Measurements from ENCODE around the gene TNFSF10.

The TNFSF10 gene

GRCh38 chr3:172559020-172559419 is 35.8 kb upstream of the TNFSF10 start:
- Histone ChIP-seq H3K4me3 (ENCODE audit: low read depth, low read length) (no peak overlapping the region), H3K27me3 (ENCODE audit: insufficient read depth, low read length) (no peaks in the 10 kb centered on the region), H3K36me3 (ENCODE audit: insufficient read depth, low read length) (no peaks in the 10 kb centered on the region), H3K4me1 (ENCODE audit: control insufficient read depth, insufficient read depth, low read length, unreplicated experiment) (peaks cover 35% of the 10 kb centered on the region), H2AFZ (ENCODE audit: low read length, unreplicated experiment) (no peak overlapping the region), H3K79me2 (ENCODE audit: control insufficient read depth, insufficient read depth, low read length, unreplicated experiment) (no peaks in the 10 kb centered on the region), H3K27ac (ENCODE audit: low read depth, low read length) (no peak overlapping the region)

GRCh38 chr3:172557515-172558220 is 34.4 kb upstream of the TNFSF10 start:
- H3K27me3 ChIP-seq (ENCODE audit: insufficient read depth, low read length) = no peaks in the 10 kb centered on the region
- no peaks in the 10 kb centered on the region for H3K36me3 ChIP-seq (ENCODE audit: insufficient read depth, low read length)
- no peaks in the 10 kb centered on the region for H3K79me2 ChIP-seq (ENCODE audit: control insufficient read depth, insufficient read depth, low read length, unreplicated experiment)
- H3K27ac ChIP-seq (ENCODE audit: low read depth, low read length) = peak overlapping the region; percentile 61
- H2AFZ ChIP-seq (ENCODE audit: low read length, unreplicated experiment) = peak overlapping the region; percentile 53
- peak overlapping the region; percentile 19; the same call in 1 of the 2 replicates for H3K4me3 ChIP-seq (ENCODE audit: low read depth, low read length)
- peaks cover 28% of the 10 kb centered on the region for H3K4me1 ChIP-seq (ENCODE audit: control insufficient read depth, insufficient read depth, low read length, unreplicated experiment)

GRCh38 chr3:172553526-172554252 is 30.5 kb upstream of the TNFSF10 start:
- Histone ChIP-seq H3K79me2 (ENCODE audit: control insufficient read depth, insufficient read depth, low read length, unreplicated experiment) (no peaks in the 10 kb centered on the region), H3K36me3 (ENCODE audit: insufficient read depth, low read length) (no peaks in the 10 kb centered on the region), H3K27me3 (ENCODE audit: insufficient read depth, low read length) (no peaks in the 10 kb centered on the region), H3K4me1 (ENCODE audit: control insufficient read depth, insufficient read depth, low read length, unreplicated experiment) (peaks cover 27% of the 10 kb centered on the region), H3K4me3 (ENCODE audit: low read depth, low read length) (no peak overlapping the region), H2AFZ (ENCODE audit: low read length, unreplicated experiment) (no peak overlapping the region), H3K27ac (ENCODE audit: low read depth, low read length) (no peak overlapping the region)

GRCh38 chr3:172552607-172553006 is 29.4 kb upstream of the TNFSF10 start:
- peaks cover 19% of the 10 kb centered on the region for H3K4me1 ChIP-seq (ENCODE audit: control insufficient read depth, insufficient read depth, low read length, unreplicated experiment)
- H3K27ac ChIP-seq (ENCODE audit: low read depth, low read length) = no peak overlapping the region
- H3K79me2 ChIP-seq (ENCODE audit: control insufficient read depth, insufficient read depth, low read length, unreplicated experiment) = no peaks in the 10 kb centered on the region

GRCh38 chr3:172551874-172552273 is 28.6 kb upstream of the TNFSF10 start:
- Histone ChIP-seq H3K27ac (ENCODE audit: low read depth, low read length) (no peak overlapping the region), H3K36me3 (ENCODE audit: insufficient read depth, low read length) (no peaks in the 10 kb centered on the region), H3K4me3 (ENCODE audit: low read depth, low read length) (no peak overlapping the region)

More at GRCh38 chr3:172552607-172553006, 29.4 kb upstream of the TNFSF10 start:
- no peak overlapping the region for H3K4me3 ChIP-seq (ENCODE audit: low read depth, low read length)
- H3K27me3 ChIP-seq (ENCODE audit: insufficient read depth, low read length) = no peaks in the 10 kb centered on the region
- H3K36me3 ChIP-seq (ENCODE audit: insufficient read depth, low read length) = no peaks in the 10 kb centered on the region
- H2AFZ ChIP-seq (ENCODE audit: low read length, unreplicated experiment) = no peak overlapping the region

GRCh38 chr3:172550347-172550943 is 27.2 kb upstream of the TNFSF10 start:
- Histone ChIP-seq H3K4me1 (ENCODE audit: control insufficient read depth, insufficient read depth, low read length, unreplicated experiment) (peaks cover 12% of the 10 kb centered on the region), H3K27me3 (ENCODE audit: insufficient read depth, low read length) (no peaks in the 10 kb centered on the region), H2AFZ (ENCODE audit: low read length, unreplicated experiment) (no peak overlapping the region), H3K27ac (ENCODE audit: low read depth, low read length) (no peak overlapping the region), H3K36me3 (ENCODE audit: insufficient read depth, low read length) (no peaks in the 10 kb centered on the region), H3K4me3 (ENCODE audit: low read depth, low read length) (no peak overlapping the region), H3K79me2 (ENCODE audit: control insufficient read depth, insufficient read depth, low read length, unreplicated experiment) (no peaks in the 10 kb centered on the region)

More at GRCh38 chr3:172551874-172552273, 28.6 kb upstream of the TNFSF10 start:
- no peaks in the 10 kb centered on the region for H3K79me2 ChIP-seq (ENCODE audit: control insufficient read depth, insufficient read depth, low read length, unreplicated experiment)
- H3K4me1 ChIP-seq (ENCODE audit: control insufficient read depth, insufficient read depth, low read length, unreplicated experiment) = peaks cover 12% of the 10 kb centered on the region
- no peak overlapping the region for H2AFZ ChIP-seq (ENCODE audit: low read length, unreplicated experiment)
- H3K27me3 ChIP-seq (ENCODE audit: insufficient read depth, low read length) = no peaks in the 10 kb centered on the region

- no peak overlapping the region for H2AFZ ChIP-seq (ENCODE audit: low read length, unreplicated experiment)
- H3K4me3 ChIP-seq (ENCODE audit: low read depth, low read length) = no peak overlapping the region
- H3K27ac ChIP-seq (ENCODE audit: low read depth, low read length) = no peak overlapping the region
- H3K79me2 ChIP-seq (ENCODE audit: control insufficient read depth, insufficient read depth, low read length, unreplicated experiment) = no peaks in the 10 kb centered on the region
- no peaks in the 10 kb centered on the region for H3K27me3 ChIP-seq (ENCODE audit: insufficient read depth, low read length)
- H3K36me3 ChIP-seq (ENCODE audit: insufficient read depth, low read length) = no peaks in the 10 kb centered on the region
- peaks cover 12% of the 10 kb centered on the region for H3K4me1 ChIP-seq (ENCODE audit: control insufficient read depth, insufficient read depth, low read length, unreplicated experiment)
Observed at GRCh38 chr3:172549144-172549543, 25.9 kb upstream of the TNFSF10 start.

GRCh38 chr3:172546628-172547214 is 23.5 kb upstream of the TNFSF10 start:
- H3K27me3 ChIP-seq (ENCODE audit: insufficient read depth, low read length) = no peaks in the 10 kb centered on the region
- H3K4me3 ChIP-seq (ENCODE audit: low read depth, low read length) = no peak overlapping the region
- no peak overlapping the region for H3K27ac ChIP-seq (ENCODE audit: low read depth, low read length)
- H3K79me2 ChIP-seq (ENCODE audit: control insufficient read depth, insufficient read depth, low read length, unreplicated experiment) = no peaks in the 10 kb centered on the region
- H3K4me1 ChIP-seq (ENCODE audit: control insufficient read depth, insufficient read depth, low read length, unreplicated experiment) = peaks cover 17% of the 10 kb centered on the region
- H2AFZ ChIP-seq (ENCODE audit: low read length, unreplicated experiment) = no peak overlapping the region
- no peaks in the 10 kb centered on the region for H3K36me3 ChIP-seq (ENCODE audit: insufficient read depth, low read length)

GRCh38 chr3:172546105-172546504 is 22.9 kb upstream of the TNFSF10 start:
- Histone ChIP-seq H3K79me2 (ENCODE audit: control insufficient read depth, insufficient read depth, low read length, unreplicated experiment) (no peaks in the 10 kb centered on the region), H3K27ac (ENCODE audit: low read depth, low read length) (no peak overlapping the region), H3K4me3 (ENCODE audit: low read depth, low read length) (no peak overlapping the region), H3K4me1 (ENCODE audit: control insufficient read depth, insufficient read depth, low read length, unreplicated experiment) (peaks cover 20% of the 10 kb centered on the region), H3K27me3 (ENCODE audit: insufficient read depth, low read length) (no peaks in the 10 kb centered on the region), H3K36me3 (ENCODE audit: insufficient read depth, low read length) (no peaks in the 10 kb centered on the region), H2AFZ (ENCODE audit: low read length, unreplicated experiment) (no peak overlapping the region)

GRCh38 chr3:172544404-172544803 is 21.2 kb upstream of the TNFSF10 start:
- H3K4me3 ChIP-seq (ENCODE audit: low read depth, low read length) = no peak overlapping the region
- H3K79me2 ChIP-seq (ENCODE audit: control insufficient read depth, insufficient read depth, low read length, unreplicated experiment) = no peaks in the 10 kb centered on the region
- H2AFZ ChIP-seq (ENCODE audit: low read length, unreplicated experiment) = no peak overlapping the region
- H3K4me1 ChIP-seq (ENCODE audit: control insufficient read depth, insufficient read depth, low read length, unreplicated experiment) = peaks cover 12% of the 10 kb centered on the region
- no peaks in the 10 kb centered on the region for H3K27me3 ChIP-seq (ENCODE audit: insufficient read depth, low read length)
- H3K36me3 ChIP-seq (ENCODE audit: insufficient read depth, low read length) = no peaks in the 10 kb centered on the region
- no peak overlapping the region for H3K27ac ChIP-seq (ENCODE audit: low read depth, low read length)

Measured in ACC112 (cell line).